GM19240 (cell line): Measurements from ENCODE around the gene FBXO21.
"Not testable (repeated sequence)": the region's sequence is repeated elsewhere in the genome, so short reads cannot be mapped to it uniquely, and the experiment has no call there.

ENCODE experiments used
- DNase-seq: peaks from one replicate; pipeline ENCODE4 v3.0.0; 2011; ENCODE audit warnings: low spot score; ENCODE audit not compliant: insufficient read length

FBXO21 gene, protein sequence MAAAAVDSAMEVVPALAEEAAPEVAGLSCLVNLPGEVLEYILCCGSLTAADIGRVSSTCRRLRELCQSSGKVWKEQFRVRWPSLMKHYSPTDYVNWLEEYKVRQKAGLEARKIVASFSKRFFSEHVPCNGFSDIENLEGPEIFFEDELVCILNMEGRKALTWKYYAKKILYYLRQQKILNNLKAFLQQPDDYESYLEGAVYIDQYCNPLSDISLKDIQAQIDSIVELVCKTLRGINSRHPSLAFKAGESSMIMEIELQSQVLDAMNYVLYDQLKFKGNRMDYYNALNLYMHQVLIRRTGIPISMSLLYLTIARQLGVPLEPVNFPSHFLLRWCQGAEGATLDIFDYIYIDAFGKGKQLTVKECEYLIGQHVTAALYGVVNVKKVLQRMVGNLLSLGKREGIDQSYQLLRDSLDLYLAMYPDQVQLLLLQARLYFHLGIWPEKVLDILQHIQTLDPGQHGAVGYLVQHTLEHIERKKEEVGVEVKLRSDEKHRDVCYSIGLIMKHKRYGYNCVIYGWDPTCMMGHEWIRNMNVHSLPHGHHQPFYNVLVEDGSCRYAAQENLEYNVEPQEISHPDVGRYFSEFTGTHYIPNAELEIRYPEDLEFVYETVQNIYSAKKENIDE

DNA sequence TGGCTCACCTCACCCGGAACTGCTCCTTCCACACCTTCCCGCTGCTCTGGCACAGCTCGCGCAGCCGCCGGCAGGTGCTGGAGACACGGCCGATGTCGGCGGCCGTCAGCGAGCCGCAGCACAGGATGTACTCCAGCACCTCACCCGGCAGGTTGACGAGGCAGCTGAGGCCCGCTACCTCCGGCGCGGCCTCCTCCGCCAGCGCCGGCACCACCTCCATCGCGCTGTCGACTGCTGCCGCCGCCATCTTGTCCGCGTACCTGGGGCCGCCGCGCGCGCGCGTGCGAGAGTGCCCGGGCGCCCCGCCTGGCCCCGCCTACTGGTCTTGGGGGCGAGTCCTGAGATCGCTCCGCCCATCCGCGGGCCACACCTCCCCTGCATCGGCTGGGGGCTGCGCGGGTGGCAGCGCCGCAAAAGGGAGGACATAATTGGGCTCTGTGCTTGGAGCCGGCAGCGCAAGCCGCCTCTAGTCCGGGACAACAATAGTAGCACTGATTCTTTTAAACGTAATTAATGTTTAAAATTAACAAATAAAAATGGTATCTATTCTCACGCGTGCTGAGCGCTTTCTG lies at the start of gene FBXO21:
TSS of gene FBXO21 (minus strand) at position 261 of the 572 bp plus-strand sequence. CDS start at position 247, 14 bp downstream.
- peak; percentile 92 for DNase-seq

DNA sequence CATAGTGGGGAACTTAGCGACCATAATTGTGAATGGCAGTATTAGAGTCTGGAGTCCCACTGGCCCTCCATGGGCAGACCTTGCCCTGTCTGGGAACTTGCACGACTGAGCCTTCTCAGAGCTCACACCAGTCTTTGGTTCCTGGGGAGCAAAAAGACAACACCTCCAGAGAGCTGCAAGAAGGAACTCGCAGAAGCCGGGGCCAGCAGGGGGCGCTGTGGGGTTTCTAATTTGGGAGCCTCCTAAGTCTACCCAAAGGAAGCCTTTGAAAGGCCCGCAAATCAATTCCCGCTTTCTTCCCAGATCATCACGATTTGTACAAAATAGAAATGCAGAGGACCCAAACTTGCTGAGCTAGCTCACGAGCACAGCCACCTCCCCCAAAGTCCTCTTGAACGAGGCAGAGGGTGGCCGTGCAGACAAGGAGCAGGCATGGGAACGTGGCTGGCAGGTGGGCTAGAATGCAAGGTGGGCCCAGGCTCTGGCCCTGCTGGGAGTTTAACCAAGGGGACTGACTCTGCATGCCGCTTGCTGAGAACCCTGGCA lies 46.3 kb upstream of the FBXO21 start:
- peak; percentile 44 for DNase-seq

DNA sequence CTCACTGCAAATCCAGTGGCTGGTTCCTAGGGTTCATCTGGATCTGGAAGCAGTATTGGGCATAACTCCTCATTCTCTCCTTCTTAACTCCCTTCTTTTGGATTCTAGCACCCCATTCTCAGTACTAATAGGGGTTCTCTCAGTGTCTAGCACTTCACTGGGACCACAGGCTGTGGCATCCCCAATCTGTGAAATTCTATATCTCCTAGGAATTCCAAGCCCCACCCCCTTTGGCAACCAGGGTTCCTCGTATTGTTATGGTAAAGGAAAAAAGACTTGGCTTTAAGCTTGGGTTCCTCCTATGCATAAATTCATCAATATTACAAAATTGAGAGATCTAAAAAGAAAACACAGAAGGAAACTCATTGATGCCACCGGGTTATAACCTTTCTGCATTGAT lies 45.0 kb upstream of the FBXO21 start:
- no peak for DNase-seq

DNA sequence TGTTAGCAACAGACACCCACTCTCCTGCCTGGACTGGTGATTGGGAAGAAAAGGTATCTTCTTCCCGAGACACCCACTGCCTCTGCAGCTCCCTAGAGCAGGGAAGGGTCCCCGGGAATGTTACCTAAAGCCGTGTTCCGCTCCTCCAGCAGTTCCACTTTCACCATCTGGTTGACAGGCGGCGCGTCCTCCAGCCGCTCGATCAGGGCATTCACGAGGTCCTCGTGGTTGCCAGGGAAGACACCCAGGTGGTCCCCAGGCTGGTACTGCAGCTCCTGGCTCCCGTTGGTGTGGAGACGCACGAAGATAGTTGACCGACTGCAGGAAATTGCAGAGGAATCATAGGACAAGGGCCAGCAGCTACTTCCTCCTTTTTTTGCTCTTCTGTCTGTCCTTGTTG lies 44.2 kb upstream of the FBXO21 start:
- no peak for DNase-seq

DNA sequence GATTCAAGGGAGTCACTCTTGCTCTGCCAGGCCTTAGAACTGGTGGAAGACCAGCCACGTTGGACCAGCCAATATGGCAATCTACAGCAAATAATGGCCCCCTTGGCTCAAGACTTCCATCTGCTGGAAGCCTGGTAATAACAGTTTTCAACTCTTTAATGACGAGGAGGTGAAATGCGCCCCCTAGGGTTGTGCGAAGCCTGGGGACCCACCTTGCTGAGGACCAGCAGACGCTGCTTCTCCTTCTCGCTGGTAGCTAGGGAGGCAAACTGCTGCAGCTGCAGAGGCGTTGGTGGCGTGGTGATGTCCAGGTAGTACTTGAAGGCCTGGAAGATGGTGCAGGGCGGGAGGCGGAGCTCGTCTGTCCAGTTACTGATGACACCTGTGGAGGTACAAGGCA lies 41.5 kb upstream of the FBXO21 start:
- no peak for DNase-seq

DNA sequence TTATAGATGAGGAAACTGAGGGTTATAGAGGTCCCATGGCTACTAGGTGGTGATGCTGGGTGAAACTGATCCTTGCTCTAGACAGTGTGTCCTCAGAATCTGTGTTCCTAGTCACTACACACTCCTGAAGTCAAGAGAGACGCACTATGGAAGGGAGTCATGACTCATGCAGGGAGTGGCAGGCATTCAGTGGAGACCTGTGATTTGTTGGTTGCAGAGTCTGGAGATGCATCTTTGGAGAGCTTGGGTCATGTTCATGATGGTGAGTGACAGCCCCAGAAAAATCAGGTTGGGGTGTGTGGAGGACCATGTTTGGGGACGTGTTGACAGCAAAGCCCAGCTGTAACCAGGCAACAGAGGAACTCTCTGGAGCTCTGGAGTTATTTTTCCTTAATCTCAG lies 38.0 kb upstream of the FBXO21 start:
- DNase-seq: no peak

DNA sequence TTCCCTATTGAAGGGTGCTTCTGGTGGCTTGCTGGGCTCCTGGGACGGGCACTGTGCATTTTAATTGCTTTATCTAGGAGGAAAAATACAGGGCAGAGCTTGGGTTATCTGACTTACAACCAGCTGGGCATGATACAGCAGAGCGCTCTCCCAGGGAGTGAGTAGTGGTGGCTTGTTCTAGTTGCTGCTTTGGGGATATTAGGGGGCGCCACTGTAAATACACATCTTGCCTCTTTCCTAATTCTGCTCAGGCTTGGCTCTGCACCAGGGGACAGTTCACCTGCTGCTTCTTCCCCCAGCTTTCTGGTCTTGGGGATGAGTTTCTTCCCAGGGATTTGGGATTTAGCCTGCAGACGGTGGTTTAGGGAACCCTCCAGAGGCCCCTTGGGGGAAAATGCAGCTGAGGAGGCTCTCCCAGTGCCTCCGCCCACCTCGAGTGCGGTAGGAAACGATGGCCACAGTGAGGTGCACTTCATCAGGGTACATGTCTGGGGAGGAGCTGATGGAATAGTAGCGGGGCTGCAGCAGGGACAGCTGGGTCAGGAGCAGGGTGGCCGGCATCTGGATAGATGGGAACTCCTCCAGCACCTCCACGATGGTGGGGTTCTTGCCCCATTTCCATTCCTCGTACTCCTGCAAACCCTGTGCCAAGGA lies 36.9 kb upstream of the FBXO21 start:
- no peak for DNase-seq

DNA sequence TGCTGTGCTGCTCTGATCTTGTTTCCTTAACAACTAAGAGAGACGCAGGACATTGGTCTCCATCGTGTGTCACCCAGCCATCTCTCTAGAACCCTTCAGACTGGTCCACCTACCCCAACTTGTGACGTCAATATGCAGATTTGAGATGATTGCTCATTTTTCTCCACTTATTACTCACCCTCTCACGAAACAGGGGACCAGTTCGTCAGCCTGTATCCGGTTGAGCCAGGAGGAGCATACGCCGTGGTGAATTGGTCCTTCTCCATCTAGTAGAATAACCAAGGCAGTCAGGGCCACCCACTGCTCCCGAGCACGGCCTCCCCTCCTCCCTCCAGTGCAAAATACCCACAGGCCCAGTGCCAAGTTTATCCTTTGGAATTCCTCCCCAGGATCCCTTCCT lies 36.2 kb upstream of the FBXO21 start:
- DNase-seq: no peak

DNA sequence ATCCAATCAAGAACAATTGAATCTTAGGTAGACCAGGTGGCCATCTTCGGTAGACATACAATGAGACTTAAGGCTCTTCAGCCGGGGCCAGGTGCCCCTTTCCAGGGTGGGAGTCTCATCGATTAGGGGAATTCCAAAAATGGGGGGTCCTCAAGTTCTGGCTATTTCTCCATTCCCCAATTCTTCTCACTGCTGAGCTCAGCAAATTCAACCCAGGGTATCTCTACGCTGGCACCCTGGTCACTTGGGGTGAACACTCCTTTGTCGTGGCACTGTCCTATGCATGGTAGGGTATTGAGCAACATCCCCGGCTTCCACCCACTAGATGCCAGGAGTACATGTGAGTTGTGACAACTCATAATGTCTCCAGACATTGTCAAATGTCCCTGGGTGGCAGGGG lies 34.9 kb upstream of the FBXO21 start:
- no peak for DNase-seq

DNA sequence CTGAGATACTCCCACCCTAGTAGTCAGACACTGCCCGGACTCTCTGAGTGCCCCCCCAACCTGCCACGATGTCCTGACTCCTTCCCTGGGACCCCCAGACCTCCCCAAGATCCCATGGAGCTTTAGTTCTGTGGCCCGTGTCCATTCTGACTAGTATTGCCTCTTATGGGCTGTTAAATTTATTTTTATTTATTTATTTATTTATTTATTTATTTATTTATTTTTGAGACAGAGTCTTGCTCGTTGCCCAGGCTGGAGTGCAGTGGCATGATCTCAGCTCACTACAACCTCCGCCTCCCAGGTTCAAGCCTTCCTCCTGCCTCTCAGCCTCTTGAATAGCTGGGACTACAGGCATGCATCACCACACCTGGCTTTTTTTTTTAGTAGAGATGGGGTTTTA lies 30.7 kb upstream of the FBXO21 start:
- DNase-seq: not testable (repeated sequence)

DNA sequence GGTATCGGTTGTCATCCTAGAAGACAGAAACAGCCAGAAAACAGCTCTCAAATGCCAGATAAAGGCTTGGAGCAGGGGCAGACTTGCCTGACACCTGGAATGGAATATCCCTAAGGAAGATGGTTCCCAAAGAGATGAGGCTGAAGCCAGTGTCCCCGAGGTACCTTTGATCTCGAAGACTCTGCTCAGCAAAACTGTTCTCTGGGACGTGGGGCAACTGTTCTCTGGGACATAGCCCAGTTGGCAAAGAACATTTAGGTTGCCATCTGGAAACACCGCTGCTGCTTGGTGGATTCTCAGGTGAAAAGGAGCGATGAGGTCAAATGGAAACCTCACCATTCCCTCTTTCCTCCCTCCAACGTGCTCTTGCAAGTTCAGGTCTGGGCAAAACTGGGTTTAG lies 27.9 kb upstream of the FBXO21 start:
- DNase-seq: no peak

DNA sequence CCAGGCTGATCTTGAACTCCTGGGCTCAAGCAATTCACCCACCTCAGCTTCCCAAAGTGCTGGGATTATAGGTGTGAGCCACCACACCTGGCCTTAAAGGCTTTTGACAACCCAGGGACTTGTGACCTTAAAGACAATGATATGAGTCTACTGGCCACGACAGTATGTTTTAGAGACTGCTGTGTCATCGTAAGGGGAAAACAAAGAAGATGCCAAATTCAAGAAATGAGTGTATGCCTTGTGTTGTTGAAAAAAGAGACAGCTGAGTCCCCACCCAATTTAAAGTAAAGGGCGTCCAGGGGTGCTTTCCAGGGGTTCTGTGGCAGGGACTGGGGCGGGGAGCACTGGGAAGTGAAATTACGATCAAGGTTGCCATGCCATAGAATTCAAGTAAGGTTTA lies 26.4 kb upstream of the FBXO21 start:
- no peak for DNase-seq

DNA sequence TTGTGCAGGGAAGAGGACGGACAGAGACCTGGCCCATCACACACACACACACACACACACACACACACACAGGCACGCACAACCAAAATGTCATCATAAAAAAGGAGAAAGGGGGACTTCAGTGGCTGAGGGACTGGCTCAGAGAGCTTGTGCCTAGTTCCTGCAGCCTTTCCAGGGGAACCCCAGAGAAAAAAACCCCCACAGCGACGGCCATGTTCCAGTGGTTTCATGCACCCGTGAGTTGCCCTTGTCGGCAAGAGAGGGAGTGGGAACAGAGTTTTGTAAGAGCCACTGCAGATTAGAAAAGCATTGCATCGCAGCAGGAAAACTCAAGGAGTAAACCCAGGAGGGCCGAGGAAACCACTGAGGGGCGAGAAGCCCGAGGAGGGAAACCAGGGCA lies 24.5 kb upstream of the FBXO21 start:
- DNase-seq: no peak

DNA sequence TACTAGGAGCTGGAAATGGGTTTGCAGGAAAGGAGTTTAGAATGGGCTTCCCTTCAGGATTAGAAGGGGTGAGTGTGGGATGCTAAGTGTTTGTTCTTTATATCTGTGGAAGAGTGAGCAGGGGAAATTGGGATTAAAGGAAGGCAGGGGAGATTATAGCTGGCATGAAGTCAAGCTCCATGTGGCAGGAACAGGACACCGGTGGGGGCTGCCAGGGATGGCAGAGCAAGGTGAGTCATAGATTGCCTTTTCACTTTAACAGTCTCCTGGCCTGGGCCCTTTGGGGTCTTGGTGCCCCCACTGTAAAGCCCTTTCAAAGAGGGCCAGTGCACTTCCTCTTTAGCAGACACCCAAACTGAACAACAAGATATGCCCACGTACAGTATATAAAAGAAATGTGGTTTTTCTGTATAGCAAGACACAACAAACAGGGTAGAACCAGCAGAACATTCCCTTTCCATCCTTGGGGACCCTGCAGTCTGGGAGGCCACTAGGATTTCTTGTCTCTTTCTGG lies 23.1 kb upstream of the FBXO21 start:
- no peak for DNase-seq

DNA sequence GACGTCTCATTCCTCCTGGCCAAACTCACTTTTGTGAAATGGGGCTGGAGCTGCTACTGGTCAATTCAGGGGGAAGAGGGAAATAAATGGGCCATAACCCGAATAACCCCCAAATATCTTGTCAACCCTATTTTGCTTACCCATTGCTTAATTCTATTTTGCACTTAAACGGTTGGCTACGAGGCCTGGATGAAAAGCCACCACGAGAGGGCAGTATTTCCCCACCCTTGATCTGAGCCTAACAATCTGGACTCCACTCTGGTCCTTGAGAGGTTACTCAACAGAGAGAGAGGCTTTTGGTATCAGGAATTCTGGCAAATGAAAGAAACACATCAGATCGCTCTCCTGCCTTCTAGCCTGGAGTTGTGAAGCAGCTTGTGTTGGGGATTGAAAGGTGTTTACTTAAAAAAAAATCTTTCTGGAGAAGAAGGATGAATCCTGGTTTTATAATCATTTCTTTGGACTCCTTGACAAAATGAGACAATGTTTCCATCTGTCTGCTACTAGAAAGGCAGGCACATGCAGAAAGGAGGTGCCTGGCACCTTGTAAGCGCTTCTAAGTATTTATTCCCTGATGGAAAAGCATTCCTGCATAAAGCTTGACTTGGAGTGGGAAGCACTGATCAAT lies 22.4 kb upstream of the FBXO21 start:
- DNase-seq: peak; percentile 71

DNA sequence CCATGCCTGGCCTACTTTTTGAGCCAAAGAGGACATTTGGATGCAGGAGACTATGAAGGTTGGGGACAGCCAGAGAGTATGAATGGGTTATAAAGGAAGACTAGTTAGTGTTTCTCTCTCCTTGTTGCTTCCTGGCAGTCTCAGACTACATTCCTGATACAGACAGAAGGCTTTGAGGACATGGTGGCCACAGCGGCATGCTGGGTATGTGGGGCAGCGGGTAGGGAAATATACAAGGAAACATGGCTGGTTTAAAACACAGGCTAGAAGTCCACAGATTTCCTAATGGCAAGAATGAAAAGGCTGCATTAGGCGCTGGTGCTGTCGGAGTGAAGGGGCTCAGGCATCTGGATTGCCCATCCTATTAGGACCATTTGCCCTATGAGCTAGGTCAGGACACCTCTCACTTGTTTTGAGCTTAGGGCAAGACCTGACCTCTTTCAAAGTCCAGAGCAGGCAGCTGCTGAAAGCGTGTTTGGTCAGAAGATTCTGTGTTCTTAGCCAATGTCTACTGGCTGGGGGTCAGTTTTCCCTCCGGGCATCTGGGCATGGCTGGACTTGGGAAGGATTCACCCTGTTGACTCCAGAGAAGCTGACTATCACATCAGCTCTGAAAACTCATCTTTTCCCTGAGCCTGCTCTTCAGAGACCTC lies 20.1 kb upstream of the FBXO21 start:
- no peak for DNase-seq

DNA sequence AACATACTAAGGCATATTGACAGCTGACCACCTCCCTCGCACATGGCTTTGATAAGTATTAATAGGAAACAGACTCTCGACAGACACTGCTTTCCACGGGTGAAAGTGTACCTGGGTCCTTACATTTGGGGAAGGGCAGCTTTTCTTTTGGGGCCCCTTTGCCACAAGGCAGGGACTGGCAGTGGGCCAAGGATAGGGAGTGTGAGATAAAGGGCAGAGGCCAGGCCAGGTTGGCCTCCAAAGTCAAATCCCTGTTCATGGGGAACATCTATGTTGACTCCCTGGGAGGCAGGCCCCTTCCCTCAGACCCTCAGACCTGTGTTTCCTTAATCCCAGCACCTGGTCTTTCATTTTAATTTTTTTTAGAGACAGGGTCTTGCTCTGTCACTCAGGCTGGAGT lies 19.4 kb upstream of the FBXO21 start:
- DNase-seq: no peak

DNA sequence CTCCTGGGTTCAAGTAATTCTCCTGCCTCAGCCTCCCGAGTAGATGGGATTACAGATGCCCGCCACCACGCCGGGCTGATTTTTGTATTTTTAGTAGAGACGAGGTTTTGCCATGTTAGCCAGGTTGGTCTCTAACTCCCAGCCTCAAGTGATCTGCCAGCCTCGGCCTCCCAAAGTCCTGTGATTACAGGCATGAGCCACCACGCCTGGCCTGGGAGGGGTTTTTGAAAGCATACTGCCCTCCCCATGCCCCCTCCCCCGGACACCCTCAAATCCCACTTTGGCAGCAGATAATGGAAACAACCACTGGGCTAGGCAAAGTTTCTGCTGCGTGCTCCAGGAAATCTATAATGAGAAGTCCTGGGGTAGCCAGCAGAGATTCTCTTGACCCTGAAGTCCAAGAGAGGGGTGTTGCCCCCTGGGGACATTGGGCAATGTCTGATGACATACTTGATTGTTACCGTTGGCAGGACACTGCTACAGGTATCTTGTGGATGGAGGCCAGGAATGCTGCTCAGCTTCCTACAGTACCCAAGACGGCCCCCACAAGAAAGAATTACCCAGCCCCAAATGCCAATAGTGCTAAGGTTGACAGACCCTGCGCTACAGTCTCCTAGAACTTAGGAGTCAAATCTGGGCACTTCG lies 18.7 kb upstream of the FBXO21 start:
- no peak for DNase-seq

DNA sequence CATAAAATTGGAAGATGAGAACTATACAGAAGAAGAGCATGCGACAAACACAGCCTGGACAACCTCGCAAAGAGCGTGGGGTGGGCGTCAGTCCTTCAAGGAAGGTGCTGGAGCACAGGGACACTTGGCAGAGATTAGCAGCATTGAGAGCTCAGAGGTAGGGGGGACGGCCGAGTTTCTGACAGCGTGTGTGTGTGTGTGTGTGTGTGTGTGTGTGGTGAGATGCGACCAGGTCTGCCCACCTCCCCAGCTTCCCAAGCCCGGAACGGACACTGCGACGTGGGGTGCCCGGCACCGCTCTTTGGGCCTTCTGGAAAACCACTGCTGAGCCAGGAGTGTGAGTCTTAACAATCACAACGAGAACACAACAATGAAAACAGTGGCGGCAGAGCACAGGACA lies 17.9 kb upstream of the FBXO21 start:
- no peak for DNase-seq

DNA sequence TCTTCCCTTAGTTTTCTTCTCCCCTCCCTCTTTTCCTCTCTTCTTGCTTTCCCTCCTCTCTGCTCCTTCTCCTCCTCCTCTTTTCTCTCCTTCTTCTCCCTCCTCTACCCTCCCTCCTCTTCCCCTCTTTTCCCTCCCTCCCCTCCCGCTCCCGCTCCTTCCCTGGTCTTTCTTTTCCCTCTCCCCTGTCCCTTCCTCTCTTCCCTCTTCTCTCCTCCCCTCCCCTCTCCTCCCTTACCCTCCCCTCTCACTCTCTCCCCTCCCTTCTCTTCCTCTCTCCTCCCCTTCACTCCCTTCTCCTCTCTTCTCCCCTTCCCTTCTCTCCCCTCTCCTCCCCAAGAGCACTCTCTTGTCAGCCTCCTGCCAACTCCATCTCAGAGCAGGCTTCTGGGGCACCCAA lies 17.4 kb upstream of the FBXO21 start:
- no peak for DNase-seq
